ENCODE data around the gene ANKRD13D.

The ANKRD13D gene

GRCh38 chr11:67311051-67311555 lies 22.0 kb downstream of the ANKRD13D start:
- H3K4me3 ChIP-seq (ENCODE audit: low read depth, low read length) = no peak overlapping the region

GRCh38 chr11:67311556-67312082 lies 22.5 kb downstream of the ANKRD13D start:
- no peak overlapping the region for H3K4me3 ChIP-seq (ENCODE audit: low read depth, low read length)
- no peak for DNase-seq (ENCODE audit: low read depth)
- TF ChIP-seq CTCF (IDR thresholded peaks at IDR 0.05; ENCODE audit: low read depth, low read length, missing control alignments) = no peak

More at GRCh38 chr11:67311051-67311555, 22.0 kb downstream of the ANKRD13D start:
- no peak for DNase-seq (ENCODE audit: low read depth)
- TF ChIP-seq CTCF (IDR thresholded peaks at IDR 0.05; ENCODE audit: low read depth, low read length, missing control alignments) = no peak

GRCh38 chr11:67312187-67313021 lies 23.3 kb downstream of the ANKRD13D start:
- no peak for TF ChIP-seq CTCF (IDR thresholded peaks at IDR 0.05; ENCODE audit: low read depth, low read length, missing control alignments)
- H3K4me3 ChIP-seq (ENCODE audit: low read depth, low read length) = no peak overlapping the region
- DNase-seq (ENCODE audit: low read depth) = no peak

GRCh38 chr11:67313125-67313890 lies 24.2 kb downstream of the ANKRD13D start:
- no peak for DNase-seq (ENCODE audit: low read depth)
- H3K4me3 ChIP-seq (ENCODE audit: low read depth, low read length) = no peak overlapping the region
- no peak for TF ChIP-seq CTCF (IDR thresholded peaks at IDR 0.05; ENCODE audit: low read depth, low read length, missing control alignments)

GRCh38 chr11:67314218-67314617 lies 25.1 kb downstream of the ANKRD13D start:
- no peak for DNase-seq (ENCODE audit: low read depth)
- no peak for TF ChIP-seq CTCF (IDR thresholded peaks at IDR 0.05; ENCODE audit: low read depth, low read length, missing control alignments)
- H3K4me3 ChIP-seq (ENCODE audit: low read depth, low read length) = no peak overlapping the region

GRCh38 chr11:67315325-67315909 lies 26.3 kb downstream of the ANKRD13D start:
- no peak for DNase-seq (ENCODE audit: low read depth)
- H3K4me3 ChIP-seq (ENCODE audit: low read depth, low read length) = no peak overlapping the region
- no peak for TF ChIP-seq CTCF (IDR thresholded peaks at IDR 0.05; ENCODE audit: low read depth, low read length, missing control alignments)
